Measurements from ENCODE around the gene SLIT1. TPM values are rescaled to one million over a fixed set of nuclear protein-coding genes. Genes with fewer than 3 reads are reported as not detected.

SLIT1 gene
- total RNA-seq, 2 donors from 2014 or later, result 0.56 to 2.0 TPM

DNA sequence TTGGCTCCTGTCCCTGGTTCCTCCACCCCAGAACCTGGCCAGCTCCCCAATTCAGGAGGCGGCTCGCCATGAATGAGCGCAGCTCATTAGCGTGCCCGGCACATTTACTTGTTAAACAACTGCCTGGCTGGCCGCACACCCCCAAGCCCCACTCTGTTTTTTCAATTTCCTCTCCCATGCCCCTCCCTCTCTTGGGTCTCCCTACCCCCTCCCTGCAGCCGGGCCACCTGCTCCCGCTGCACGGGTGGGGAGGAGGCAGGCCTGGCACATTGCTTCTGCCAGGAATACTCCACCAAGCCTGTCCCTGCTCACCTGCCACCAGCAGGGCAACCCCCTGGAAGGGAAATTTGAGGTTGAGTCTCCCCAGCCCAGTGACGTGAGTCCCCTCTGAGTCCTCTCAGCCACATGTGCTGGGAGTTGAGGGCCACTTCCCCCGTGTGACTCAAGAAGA, 2.5 kb upstream of the SLIT1 start:
- peaks cover 59% of the 10 kb centered on the region for H3K27me3 Mint-ChIP-seq
- H3K36me3 Mint-ChIP-seq (ENCODE audit: low read depth), result no peaks in the 10 kb centered on the region
- no peaks in the 10 kb centered on the region for H3K4me1 Mint-ChIP-seq
- ATAC-seq (replicated peaks), result no peak
- H3K4me3 Mint-ChIP-seq, result no peak overlapping the region
- no peaks in the 10 kb centered on the region for H3K9me3 Mint-ChIP-seq
- no peak overlapping the region for H3K27ac Mint-ChIP-seq

DNA sequence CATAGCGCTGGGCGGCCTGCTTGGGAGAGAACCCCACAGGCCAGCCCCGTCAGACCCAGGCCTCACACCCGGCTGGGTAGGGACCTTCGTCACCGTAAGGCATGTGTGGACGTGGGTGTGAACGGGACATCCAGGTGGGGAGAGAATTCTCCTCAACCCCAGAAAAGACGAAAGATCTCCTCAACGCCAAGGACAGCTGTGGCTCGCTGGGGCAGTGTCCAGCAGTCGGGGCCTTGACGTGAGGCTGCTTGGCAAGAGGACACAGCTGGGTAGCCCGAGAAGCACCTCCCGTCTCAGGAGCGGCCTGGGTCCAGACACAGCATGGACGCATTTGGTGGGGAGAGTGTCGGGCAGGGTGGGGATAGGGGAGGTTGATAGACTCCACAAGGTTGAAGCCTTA, 1.2 kb upstream of the SLIT1 start:
- H3K27me3 Mint-ChIP-seq, result peaks cover 58% of the 10 kb centered on the region
- no peak overlapping the region for H3K27ac Mint-ChIP-seq

GRCh38 chr10:97184971-97185325, 811 bp downstream of the SLIT1 start:
- peaks cover 58% of the 10 kb centered on the region for H3K27me3 Mint-ChIP-seq
- H3K36me3 Mint-ChIP-seq (ENCODE audit: low read depth), result no peaks in the 10 kb centered on the region

More for the DNA sequence above, 1.2 kb upstream of the SLIT1 start:
- H3K9me3 Mint-ChIP-seq, result no peaks in the 10 kb centered on the region
- no peaks in the 10 kb centered on the region for H3K36me3 Mint-ChIP-seq (ENCODE audit: low read depth)
- no peaks in the 10 kb centered on the region for H3K4me1 Mint-ChIP-seq
- no peak for ATAC-seq (replicated peaks)
- H3K4me3 Mint-ChIP-seq, result no peak overlapping the region

DNA sequence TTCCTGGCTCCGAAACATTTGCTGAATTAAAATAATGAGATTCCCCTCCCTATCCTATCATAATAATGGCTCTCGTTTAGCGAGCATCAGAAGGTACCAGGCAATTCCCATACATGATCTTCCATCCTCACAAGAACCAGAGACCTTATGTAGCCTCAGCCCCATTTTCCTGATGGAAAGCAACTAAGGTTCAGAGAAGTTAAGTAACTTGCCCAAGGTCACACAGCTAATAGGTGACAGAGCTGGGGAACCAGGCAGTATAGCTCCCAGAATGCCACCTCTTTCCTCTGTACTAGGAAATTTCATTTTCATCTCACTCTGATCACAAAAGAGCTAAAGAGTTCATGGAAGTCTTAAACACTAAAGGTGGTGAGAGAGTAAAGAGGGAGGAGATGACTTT, 2.4 kb downstream of the SLIT1 start:
- no peaks in the 10 kb centered on the region for H3K36me3 Mint-ChIP-seq (ENCODE audit: low read depth)
- peaks cover 60% of the 10 kb centered on the region for H3K27me3 Mint-ChIP-seq
- no peaks in the 10 kb centered on the region for H3K9me3 Mint-ChIP-seq
- no peak overlapping the region for H3K4me3 Mint-ChIP-seq
- H3K27ac Mint-ChIP-seq, result no peak overlapping the region
- ATAC-seq (replicated peaks), result no peak
- no peaks in the 10 kb centered on the region for H3K4me1 Mint-ChIP-seq

More at GRCh38 chr10:97184971-97185325, 811 bp downstream of the SLIT1 start:
- Mint-ChIP-seq H3K9me3 (no peaks in the 10 kb centered on the region), H3K27ac (no peak overlapping the region), H3K4me3 (peak overlapping the region; percentile 21), H3K4me1 (no peaks in the 10 kb centered on the region)
- ATAC-seq (replicated peaks), result no peak

- no peak for ATAC-seq (replicated peaks)
- Mint-ChIP-seq H3K27me3 (peaks cover 57% of the 10 kb centered on the region), H3K4me1 (no peaks in the 10 kb centered on the region), H3K4me3 (no peak overlapping the region), H3K36me3 (ENCODE audit: low read depth) (no peaks in the 10 kb centered on the region), H3K9me3 (no peaks in the 10 kb centered on the region), H3K27ac (no peak overlapping the region)
These were observed 3.3 kb downstream of the SLIT1 start for GRCh38 chr10:97182288-97182990.

DNA sequence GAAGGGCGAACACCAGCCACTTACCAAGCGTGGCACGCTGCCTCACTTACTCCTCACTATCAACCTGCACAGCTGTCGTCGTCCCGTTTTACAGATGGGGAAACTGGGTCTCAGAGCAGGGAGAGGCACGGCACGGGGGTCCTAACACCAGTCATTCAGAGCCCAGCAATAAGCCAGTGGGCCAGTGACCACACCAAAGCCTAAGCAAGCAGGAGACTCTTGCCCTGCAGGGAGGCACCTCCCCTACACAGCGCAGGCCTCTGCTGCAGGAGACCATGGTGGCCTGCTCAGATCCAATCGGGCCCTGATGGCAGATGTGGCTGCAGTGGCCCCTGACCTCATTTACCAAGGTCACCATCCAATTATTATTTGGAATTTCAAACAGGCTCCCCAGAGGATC, 4.8 kb downstream of the SLIT1 start:
- H3K9me3 Mint-ChIP-seq, result no peaks in the 10 kb centered on the region
- peaks cover 43% of the 10 kb centered on the region for H3K27me3 Mint-ChIP-seq
- H3K36me3 Mint-ChIP-seq (ENCODE audit: low read depth), result no peaks in the 10 kb centered on the region
- H3K4me3 Mint-ChIP-seq, result no peak overlapping the region
- no peak overlapping the region for H3K27ac Mint-ChIP-seq
- no peak for ATAC-seq (replicated peaks)
- H3K4me1 Mint-ChIP-seq, result no peaks in the 10 kb centered on the region

DNA sequence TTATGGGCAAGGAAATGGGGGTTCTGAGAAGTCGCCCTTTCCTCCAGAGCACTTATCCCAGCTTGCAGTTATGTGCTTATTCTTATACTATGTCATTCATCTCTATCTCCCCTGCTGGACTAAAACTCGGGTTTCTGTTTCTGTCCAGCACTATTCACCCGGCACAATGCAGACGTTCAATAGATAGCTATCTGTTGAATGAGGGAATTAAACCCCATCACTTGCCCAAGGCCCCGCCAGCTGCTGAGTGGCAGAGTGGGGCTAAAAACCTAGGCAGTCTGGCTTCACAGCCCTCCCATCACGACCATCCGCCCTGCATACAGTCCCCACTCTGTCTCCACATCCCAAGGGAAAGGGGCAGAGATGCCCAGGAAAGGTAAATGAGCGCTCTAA, 5.4 kb downstream of the SLIT1 start:
- no peak for ATAC-seq (replicated peaks)
- Mint-ChIP-seq H3K27me3 (peaks cover 47% of the 10 kb centered on the region), H3K9me3 (no peaks in the 10 kb centered on the region), H3K4me3 (no peak overlapping the region), H3K4me1 (no peaks in the 10 kb centered on the region), H3K36me3 (ENCODE audit: low read depth) (no peaks in the 10 kb centered on the region), H3K27ac (no peak overlapping the region)

DNA sequence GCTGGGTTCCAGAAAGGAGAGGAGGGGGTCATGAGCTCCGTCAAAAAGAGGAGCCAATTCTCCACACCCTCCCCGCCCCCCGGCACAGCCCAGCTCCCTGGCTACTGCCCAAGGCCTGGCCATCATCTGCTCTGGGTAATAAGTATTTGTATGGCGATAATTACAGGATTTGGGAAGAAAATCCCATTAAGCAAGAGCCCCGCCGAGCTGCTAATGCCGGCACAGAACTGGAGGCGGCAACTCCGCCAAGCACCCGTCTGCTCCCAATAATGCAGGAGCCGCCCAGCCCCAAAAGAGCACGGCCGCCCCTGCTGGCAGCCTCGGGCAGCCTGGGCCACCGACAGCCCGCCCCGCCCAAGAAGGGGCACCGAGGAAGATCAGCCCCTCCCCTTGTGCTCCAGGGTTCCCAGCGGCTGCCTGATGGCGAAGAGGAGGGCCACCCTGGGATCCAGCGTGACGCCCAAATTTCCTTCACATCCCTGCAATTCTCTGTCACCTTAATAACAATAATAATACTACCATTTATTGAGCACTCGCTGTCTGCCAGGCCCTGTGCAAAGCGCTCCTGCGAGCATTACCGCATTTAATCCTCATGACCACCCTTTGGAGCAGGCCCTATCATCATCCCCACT, 5.9 kb downstream of the SLIT1 start:
- Mint-ChIP-seq H3K27ac (no peak overlapping the region), H3K9me3 (no peaks in the 10 kb centered on the region), H3K27me3 (peaks cover 44% of the 10 kb centered on the region), H3K4me1 (no peaks in the 10 kb centered on the region), H3K4me3 (no peak overlapping the region), H3K36me3 (ENCODE audit: low read depth) (no peaks in the 10 kb centered on the region)
- no peak for ATAC-seq (replicated peaks)

DNA sequence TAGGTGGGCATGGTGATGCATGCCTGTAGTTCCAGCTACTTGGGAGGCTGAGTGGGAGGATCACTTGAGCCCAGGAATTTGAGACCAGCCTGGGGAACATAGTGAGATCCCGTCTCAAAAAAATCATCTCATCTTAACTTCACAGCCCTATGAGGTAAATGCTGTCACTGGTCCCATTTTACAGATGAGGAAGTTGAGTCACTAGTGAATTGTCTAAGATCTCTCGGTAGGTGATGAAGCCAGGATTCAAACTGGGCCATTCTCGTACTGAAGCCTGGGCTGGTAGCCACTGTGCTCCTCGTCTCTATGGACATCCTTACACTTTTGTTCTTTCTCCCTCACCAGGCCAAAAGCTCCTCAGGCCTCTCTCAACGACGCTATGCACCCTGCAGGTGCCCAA, 6.4 kb downstream of the SLIT1 start:
- no peaks in the 10 kb centered on the region for H3K4me1 Mint-ChIP-seq
- no peaks in the 10 kb centered on the region for H3K36me3 Mint-ChIP-seq (ENCODE audit: low read depth)
- peaks cover 39% of the 10 kb centered on the region for H3K27me3 Mint-ChIP-seq
- H3K4me3 Mint-ChIP-seq, result no peak overlapping the region
- H3K9me3 Mint-ChIP-seq, result no peaks in the 10 kb centered on the region
- no peak overlapping the region for H3K27ac Mint-ChIP-seq
- no peak for ATAC-seq (replicated peaks)

- Mint-ChIP-seq H3K27me3 (peaks cover 28% of the 10 kb centered on the region), H3K27ac (no peak overlapping the region), H3K4me3 (no peak overlapping the region), H3K4me1 (no peaks in the 10 kb centered on the region), H3K36me3 (ENCODE audit: low read depth) (no peaks in the 10 kb centered on the region), H3K9me3 (no peaks in the 10 kb centered on the region)
- ATAC-seq (replicated peaks), result no peak
These were observed 7.7 kb downstream of the SLIT1 start for GRCh38 chr10:97178074-97178473.

- Mint-ChIP-seq H3K27ac (no peak overlapping the region), H3K9me3 (no peaks in the 10 kb centered on the region), H3K36me3 (ENCODE audit: low read depth) (no peaks in the 10 kb centered on the region), H3K4me3 (no peak overlapping the region), H3K27me3 (peaks cover 25% of the 10 kb centered on the region), H3K4me1 (no peaks in the 10 kb centered on the region)
- no peak for ATAC-seq (replicated peaks)
These were observed 9.5 kb downstream of the SLIT1 start for GRCh38 chr10:97176226-97176625.

DNA sequence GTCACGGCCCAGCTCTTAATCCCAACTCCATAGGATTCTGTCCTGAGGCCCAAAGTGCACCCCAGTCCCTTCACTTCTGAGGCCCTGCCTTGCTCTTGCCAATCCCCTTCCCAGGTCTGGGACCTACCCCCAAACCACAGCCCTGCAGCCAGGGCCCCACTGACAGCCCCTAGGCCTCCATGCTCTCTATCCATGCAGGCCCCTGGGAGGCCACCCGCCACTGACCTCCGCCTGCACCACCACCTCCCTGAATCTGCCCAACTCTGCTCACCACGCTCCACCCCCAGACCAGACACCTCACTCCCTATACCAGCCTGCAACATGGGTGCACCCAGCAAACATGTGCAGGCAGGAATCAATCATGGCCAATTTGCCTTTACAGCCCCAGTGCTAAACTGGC, 10.2 kb downstream of the SLIT1 start:
- H3K4me1 Mint-ChIP-seq, result no peaks in the 10 kb centered on the region
- no peaks in the 10 kb centered on the region for H3K9me3 Mint-ChIP-seq
- ATAC-seq (replicated peaks), result no peak
- H3K36me3 Mint-ChIP-seq (ENCODE audit: low read depth), result no peaks in the 10 kb centered on the region
- no peak overlapping the region for H3K4me3 Mint-ChIP-seq
- H3K27me3 Mint-ChIP-seq, result peaks cover 21% of the 10 kb centered on the region
- no peak overlapping the region for H3K27ac Mint-ChIP-seq

GRCh38 chr10:97174941-97175340, 10.8 kb downstream of the SLIT1 start:
- no peaks in the 10 kb centered on the region for H3K36me3 Mint-ChIP-seq (ENCODE audit: low read depth)
- H3K9me3 Mint-ChIP-seq, result no peaks in the 10 kb centered on the region
- peaks cover 15% of the 10 kb centered on the region for H3K27me3 Mint-ChIP-seq
- ATAC-seq (replicated peaks), result peak; percentile 54
- H3K27ac Mint-ChIP-seq, result no peak overlapping the region
- H3K4me1 Mint-ChIP-seq, result no peaks in the 10 kb centered on the region
- no peak overlapping the region for H3K4me3 Mint-ChIP-seq

GRCh38 chr10:97174276-97174775, 11.4 kb downstream of the SLIT1 start:
- H3K36me3 Mint-ChIP-seq (ENCODE audit: low read depth), result no peaks in the 10 kb centered on the region
- ATAC-seq (replicated peaks), result no peak
- no peaks in the 10 kb centered on the region for H3K9me3 Mint-ChIP-seq
- peaks cover 12% of the 10 kb centered on the region for H3K27me3 Mint-ChIP-seq
- no peak overlapping the region for H3K27ac Mint-ChIP-seq
- H3K4me1 Mint-ChIP-seq, result no peaks in the 10 kb centered on the region
- no peak overlapping the region for H3K4me3 Mint-ChIP-seq

GRCh38 chr10:97173036-97173435, 12.7 kb downstream of the SLIT1 start:
- H3K36me3 Mint-ChIP-seq (ENCODE audit: low read depth), result no peaks in the 10 kb centered on the region
- H3K27ac Mint-ChIP-seq, result no peak overlapping the region
- H3K9me3 Mint-ChIP-seq, result no peaks in the 10 kb centered on the region
- no peaks in the 10 kb centered on the region for H3K4me1 Mint-ChIP-seq
- H3K4me3 Mint-ChIP-seq, result no peak overlapping the region
- peaks cover 8% of the 10 kb centered on the region for H3K27me3 Mint-ChIP-seq
- ATAC-seq (replicated peaks), result no peak
